Hematopoietic multipotent progenitor cell (in vitro differentiated cells): ENCODE data around the gene NT5DC1. TPM values are rescaled to one million over a fixed set of nuclear protein-coding genes. Genes with fewer than 3 reads are reported as not detected.

Source experiments
- DNase-seq, 3 donors: peaks; one replicate each; pipeline ENCODE4 v3.0.0-alpha.2; 2011 to 2015; ENCODE audit warnings: low read depth in 2 of 3, low spot score in 2 of 3
- total RNA-seq: library from RNA; depleted of rRNA; stranded (reverse); fragments of >200 nt; gene quantifications from one replicate; pipeline ENCODE4 v1.2.3, GENCODE V29; 2012

The NT5DC1 gene
- total RNA-seq: 7.0 TPM

DNA sequence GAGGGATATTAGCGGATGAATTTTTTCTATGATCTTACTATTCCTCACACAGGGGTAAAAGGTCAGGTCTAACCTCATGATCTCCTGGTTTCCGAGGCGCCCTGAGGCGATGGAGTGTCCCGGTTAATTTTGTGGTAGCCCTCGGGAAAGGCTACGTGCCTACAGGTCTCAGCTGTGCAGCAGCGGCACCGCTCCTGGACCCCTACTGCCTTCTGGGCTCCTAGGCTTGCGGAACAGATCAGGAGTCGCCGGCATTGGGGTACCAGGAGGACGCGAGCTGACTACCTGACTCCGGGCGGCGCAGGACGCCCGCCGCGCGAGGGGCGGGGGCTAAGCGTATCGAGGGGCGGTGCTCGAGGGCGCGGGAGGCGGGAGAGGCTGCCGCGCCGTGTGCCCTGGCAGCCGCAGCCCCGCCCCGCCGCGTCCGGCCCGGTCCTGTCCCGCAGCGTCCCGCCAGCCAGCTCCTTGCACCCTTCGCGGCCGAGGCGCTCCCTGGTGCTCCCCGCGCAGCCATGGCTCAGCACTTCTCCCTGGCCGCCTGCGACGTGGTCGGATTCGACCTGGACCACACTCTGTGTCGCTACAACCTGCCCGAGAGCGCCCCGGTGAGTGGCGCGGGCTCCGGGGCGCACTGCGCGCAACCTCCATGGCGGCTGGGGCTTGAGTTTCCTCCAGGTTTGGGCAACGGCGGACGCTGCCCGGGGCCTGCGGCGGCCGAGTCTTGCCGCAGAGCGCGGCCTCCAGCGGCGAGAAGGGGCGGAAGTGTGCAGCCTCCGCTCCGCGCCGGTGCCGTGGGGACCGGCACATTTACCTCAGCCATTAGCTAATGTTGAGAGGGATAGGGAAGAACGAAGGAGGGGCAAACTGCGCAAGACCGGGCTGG lies at the start of gene NT5DC1:
NT5DC1 (plus strand) TSS at position 435 of the 883 bp plus-strand sequence; CDS start at position 513, 78 bp downstream.
- peak; percentile 66 to 87 (median 83) for DNase-seq

GRCh38 chr6:116051244-116051643 lies 49.4 kb upstream of the NT5DC1 start:
- no peak for DNase-seq

DNA sequence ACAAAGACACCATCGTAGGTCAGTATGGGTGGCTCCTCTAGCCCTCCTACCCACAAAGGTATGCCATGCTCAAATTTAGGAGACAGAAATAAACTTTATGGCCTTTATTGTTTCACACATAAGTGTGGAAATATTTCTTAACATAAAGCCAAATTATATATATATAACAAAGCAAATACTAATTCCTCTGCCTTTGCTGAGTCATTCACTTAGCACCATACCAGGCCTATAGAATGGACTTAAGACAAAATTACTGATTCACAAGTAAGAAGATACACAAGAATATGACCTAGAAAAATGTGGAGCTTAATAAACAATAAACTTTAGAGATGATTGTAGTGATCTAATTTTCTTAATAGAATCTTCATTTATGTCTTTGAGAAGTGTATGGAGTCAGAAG lies 45.1 kb upstream of the NT5DC1 start:
- no peak for DNase-seq

DNA sequence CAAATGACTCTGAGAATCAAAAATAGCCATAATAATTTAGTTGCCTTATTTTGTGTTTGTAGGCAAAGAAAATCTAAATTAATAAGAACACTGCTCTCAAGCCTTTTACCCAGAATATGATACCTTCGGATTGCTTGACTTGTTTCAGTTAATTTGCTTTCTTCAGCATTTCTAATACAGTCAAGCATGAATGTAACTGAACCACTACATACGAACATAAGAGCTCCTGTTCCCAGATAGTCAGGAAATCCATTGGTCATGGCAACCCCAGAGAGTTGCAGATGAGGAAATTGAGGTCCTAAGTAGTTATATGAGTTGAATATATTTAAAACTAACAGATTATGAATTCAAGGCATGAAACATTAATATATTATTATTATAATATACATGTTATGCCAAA lies 42.9 kb upstream of the NT5DC1 start:
- no peak for DNase-seq

DNA sequence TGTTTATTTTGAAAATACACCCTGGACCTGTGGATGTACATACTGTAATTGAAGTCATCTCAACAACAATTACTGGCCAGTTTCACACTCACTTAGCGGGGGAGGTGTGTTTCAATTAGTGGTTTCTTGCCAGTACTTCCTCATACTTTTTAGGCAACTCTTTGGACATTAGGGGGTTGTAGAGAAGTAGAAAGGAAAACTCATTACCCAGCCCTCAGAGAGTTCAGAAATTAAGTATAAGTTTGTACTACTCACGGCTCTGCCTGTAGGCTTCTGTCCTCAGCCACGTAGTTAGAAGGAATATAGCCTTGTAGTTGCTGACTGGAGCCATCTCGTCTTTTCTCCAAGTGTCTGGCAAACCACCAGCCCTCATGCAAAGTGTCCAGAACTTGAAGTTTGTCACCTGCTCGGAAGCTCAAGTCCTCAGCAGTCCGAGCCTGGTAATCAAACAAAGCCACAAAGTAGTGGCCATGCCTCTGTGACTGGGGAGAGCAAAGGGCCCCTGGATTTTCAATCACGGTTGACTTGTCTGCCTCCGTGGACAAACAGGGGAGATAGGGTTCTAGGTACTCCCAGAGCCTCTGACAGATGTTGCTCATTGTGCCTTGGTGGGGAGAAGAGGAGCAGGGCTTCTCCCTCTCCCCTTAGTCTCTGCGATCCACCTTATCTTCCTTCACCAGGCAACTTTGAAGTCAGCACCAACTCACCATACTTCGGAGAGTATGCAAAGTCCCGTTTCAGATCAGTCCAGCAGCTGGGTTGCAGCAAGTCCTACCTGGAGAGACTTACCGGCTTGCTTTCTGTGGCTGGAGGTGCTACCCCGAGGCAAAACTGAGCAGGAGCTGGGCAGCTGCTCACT lies 40.7 kb upstream of the NT5DC1 start:
- DNase-seq: peak in 1 of 3 donors; percentile 4

- DNase-seq: no peak
These were observed 39.9 kb upstream of the NT5DC1 start, which contains the start of gene FRK for GRCh38 chr6:116060572-116061283. Gene FRK, minus strand, starts transcription at chr6:116060891. Its CDS starts 580 bp downstream, at chr6:116060311.

DNA sequence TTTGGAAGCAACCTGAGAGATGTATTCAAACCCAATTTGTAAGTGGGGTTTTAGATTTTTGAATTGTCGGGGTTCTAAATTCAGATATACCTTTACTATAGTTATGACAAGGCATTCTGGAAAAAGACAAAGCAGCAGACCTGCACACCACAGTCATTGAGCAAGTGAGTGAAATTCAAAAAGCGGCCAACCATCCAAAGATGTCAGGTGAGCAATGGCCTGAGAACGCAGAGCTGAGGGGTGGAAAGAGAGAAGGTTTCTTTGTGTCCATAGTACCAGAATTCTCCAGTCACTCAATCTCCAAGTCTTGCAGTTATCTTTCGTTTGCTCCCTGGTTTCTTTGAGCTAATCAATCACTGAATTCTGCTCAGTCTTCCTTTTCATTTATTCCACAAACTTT lies 38.2 kb upstream of the NT5DC1 start:
- no peak for DNase-seq

GRCh38 chr6:116064666-116065065 lies 36.0 kb upstream of the NT5DC1 start:
- DNase-seq: no peak

- no peak for DNase-seq
These were observed 33.9 kb upstream of the NT5DC1 start for GRCh38 chr6:116066789-116067188.

GRCh38 chr6:116070101-116070500 lies 30.6 kb upstream of the NT5DC1 start:
- no peak for DNase-seq

DNA sequence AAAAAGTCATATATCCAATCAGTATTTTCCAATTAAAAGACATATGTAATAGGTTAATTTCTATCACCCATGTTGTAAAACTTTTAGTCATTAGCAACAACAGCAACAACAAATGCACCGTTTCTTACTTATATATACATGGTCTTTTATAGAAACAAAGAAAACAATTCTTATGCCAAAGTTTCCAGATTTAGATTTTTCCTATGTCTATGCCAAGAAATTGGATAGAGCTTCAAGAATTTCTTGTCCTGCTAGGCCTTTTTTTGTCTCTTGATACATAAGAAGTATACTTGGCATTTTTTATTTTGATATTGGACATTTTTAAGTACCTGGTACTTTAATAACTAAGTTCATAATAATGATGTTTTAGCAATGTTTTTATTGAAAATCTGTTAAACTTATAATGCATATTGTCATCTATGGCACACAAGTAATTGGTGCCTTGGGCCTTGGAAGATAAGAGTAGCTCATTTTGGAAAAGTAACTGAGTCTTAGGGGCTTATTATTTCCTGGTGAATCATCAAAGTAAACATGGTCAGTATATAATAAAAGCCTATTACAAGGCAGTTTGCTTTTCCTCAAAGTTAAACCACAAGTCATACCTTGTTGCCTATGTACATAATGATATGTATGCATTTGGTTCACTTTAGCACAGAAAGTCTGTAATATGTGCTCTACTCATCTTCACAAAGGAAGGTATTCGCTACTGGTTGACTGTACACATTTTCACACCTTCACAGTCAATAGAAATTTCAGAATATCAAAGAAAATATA lies 29.9 kb upstream of the NT5DC1 start:
- no peak for DNase-seq

DNA sequence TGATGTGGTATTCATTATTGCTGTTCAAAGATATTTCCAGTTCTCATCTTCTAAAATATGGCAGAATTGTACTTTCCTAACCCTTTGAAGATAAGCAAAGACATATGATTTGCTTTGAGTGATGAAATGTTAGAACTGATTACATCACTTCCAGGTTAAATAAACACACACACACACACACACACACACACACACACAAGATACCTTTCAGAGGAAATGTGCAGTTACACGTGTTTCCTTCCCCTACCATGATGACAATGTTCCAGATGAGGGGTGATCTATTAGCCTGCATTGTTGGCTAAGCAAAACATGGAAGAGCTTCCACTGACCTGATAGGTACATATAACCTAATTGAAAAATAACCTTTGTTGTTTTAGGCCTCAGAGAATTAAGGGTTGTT lies 28.3 kb upstream of the NT5DC1 start:
- no peak for DNase-seq

- DNase-seq: no peak
These were observed 26.8 kb upstream of the NT5DC1 start for GRCh38 chr6:116073765-116074440.

GRCh38 chr6:116074732-116075390 lies 25.8 kb upstream of the NT5DC1 start:
- DNase-seq: no peak

- no peak for DNase-seq
These were observed 22.1 kb upstream of the NT5DC1 start for GRCh38 chr6:116078522-116078921.

DNA sequence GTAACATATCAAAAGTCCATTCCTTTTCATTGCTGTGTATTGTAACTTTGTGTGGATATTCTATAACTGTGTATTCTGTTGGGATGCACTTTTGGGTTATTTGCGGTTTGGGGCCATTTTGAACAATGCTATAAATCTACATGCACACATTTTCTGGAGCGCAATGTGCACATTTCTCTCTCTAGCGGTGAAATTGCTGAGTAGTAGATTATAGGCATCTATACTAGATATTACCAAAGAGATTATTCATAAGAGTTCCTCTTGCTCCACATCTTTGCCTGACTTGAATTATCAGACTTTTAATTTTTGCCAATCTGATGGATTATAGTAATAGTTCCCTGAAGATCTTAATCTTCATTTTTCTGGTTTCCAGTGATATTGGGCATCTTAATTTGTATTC lies 21.7 kb upstream of the NT5DC1 start:
- DNase-seq: no peak

- DNase-seq: no peak
These were observed 17.6 kb upstream of the NT5DC1 start for GRCh38 chr6:116083052-116083451.

GRCh38 chr6:116084284-116084683 lies 16.4 kb upstream of the NT5DC1 start:
- DNase-seq: no peak

DNA sequence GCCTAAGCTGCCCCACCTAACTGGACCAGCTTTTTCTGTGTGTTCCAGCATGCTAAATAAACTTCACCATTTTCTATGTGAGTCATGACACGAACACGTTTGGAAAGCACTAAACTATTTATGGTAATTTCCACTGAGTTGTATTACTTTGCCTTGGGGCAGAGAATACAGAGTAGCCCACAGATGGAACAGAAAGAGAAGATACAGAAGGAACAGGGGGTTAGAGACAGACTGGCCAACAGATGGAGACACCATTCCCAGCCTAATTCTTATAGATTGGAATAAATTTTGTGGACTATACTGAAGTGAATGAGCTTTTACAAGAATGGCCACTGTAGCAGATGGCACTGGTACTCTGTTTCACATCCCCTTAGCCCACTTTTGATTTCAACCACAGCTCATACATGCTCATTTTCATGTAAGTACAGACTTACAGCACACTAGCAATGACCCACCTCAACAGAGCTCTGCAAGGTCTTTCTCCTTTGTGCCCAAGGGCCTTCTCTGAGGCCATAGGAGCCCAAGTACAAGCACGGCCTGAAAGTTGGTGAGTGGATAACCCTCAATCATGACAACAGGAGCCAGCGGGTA lies 13.1 kb upstream of the NT5DC1 start:
- no peak for DNase-seq
